ENCODE results near the gene AZGP1.

- TF ChIP-seq POLR2AphosphoS5 (IDR thresholded peaks at IDR 0.05) (no peak), POLR2A (IDR thresholded peaks at IDR 0.05) (no peak)
- TF ChIP-seq, protein P1, sequence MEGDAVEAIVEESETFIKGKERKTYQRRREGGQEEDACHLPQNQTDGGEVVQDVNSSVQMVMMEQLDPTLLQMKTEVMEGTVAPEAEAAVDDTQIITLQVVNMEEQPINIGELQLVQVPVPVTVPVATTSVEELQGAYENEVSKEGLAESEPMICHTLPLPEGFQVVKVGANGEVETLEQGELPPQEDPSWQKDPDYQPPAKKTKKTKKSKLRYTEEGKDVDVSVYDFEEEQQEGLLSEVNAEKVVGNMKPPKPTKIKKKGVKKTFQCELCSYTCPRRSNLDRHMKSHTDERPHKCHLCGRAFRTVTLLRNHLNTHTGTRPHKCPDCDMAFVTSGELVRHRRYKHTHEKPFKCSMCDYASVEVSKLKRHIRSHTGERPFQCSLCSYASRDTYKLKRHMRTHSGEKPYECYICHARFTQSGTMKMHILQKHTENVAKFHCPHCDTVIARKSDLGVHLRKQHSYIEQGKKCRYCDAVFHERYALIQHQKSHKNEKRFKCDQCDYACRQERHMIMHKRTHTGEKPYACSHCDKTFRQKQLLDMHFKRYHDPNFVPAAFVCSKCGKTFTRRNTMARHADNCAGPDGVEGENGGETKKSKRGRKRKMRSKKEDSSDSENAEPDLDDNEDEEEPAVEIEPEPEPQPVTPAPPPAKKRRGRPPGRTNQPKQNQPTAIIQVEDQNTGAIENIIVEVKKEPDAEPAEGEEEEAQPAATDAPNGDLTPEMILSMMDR (IDR thresholded peaks at IDR 0.05): no peak
These were observed 1.1 kb downstream of the AZGP1 start for GRCh38 chr7:99974681-99975080.
